Stimulated activated CD8-positive, alpha-beta memory T cell treated with anti-CD3 and anti-CD28 coated beads, Interleukin-7, amount 100 ng/mL, for 48 hours (primary cell): ENCODE results near the gene EEFSEC.

Source experiments
- DNase-seq, 2 donors: peaks; one replicate each; pipeline ENCODE4 v3.0.0-alpha.2; 2020; ENCODE audit warnings: low read depth in 1 of 2; ENCODE audit errors: extremely low read depth in 1 of 2

EEFSEC gene

DNA sequence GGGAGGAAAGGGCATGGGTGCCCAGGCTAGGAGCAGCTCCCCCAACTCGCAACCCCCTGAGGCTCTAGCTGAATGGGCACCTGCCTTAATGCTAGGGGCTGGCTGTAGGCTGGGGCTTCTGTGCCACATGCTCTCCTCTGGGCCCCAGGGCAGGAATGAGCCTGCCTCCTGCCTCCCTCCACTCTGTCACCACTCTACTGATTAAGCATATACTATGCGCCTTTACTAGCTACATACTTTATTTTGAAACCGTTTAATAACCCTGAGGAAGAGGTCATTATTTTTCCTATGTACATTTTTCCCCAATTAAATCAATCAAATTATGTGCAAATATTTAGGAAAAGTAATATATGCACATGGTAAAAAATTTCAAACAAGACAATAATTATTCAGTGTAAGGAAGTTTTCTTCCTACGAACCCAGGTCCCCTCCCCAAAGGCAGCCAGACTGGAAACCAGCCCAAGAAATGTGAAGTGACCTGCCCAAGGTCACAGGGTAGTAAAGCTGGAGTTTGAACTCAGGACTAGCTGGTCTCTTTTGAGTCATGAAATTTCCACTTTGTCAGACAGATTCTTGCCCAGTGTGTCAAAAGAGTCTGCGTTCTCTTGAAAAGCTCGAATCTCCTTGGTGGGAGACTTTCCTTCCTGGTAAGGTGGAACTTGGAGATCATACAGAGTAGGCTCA, 190.9 kb downstream of the EEFSEC start:
- DNase-seq: no peak

DNA sequence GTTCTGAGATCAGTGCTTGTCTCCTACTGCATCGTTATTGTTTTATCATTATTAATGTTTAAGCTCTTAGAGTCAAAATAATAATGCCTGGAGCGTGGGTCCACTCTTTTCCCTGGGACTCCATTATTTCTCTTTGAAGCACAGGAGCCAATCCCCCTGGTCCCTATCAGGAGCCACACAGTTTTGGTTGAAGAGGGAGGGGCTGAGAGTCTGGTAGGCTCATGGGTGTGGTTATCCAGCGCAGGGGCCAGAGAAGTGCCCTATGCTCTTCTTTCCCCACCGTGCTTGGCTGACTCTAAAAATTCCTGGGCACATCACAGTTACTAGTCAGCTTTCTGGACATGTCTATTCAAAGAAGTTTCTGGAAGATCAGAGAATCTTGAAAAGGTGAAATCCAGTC, 191.9 kb downstream of the EEFSEC start:
- no peak for DNase-seq

DNA sequence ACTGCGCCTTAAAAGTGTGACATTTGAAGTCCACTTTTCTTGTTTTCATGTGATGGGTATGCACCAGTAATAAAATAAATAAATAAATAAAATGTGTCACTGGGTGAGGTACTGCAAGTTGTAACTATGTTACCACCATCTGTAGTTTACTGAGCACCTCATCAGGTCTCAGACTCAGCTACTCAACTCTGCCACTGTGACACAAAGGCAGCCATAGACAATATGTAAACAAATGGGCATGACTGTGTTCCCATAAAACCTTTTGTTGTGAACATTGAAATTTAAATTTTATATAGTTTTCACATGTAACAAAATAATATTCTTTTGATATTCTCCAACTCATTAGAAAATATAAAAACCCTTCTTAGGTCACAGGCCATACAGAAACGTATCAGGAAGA, 193.3 kb downstream of the EEFSEC start:
- DNase-seq: no peak

DNA sequence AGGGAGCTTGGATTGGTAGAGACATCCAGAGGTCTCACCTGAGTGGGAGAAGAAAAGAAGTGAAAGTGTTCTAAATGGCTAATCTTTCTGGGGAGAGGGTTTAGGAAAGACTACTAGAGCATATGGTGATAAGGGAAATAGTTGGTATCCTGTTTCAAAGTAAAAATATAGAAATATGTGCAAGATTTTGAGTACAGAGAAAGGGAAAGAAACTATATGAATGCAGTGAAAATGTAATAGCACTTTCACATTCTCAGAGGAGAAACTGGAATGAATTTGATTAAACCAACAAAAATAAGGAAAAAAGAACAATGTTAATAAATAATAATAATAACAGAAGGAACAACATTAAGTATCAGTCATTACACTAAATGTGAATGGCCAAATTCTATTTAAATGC, 194.0 kb downstream of the EEFSEC start:
- no peak for DNase-seq

DNA sequence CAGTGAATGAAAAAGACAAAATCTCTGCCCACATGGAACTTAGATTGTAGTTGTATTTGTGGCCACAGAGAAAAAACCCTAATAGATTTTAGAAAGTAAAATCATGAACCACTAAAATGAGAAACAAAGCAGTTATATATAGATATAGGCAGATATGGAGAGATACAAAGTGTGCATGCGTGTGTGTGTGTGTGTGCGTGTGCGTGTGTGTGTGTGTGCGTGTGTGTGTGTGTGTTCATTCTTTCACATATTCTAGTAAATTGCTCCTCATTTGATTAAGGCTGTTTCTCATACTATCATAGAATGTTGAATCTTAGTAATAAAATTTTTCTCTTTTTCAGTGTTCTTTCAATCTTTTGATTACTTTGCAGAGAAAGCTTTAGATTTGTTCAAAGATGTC, 194.8 kb downstream of the EEFSEC start:
- no peak for DNase-seq

DNA sequence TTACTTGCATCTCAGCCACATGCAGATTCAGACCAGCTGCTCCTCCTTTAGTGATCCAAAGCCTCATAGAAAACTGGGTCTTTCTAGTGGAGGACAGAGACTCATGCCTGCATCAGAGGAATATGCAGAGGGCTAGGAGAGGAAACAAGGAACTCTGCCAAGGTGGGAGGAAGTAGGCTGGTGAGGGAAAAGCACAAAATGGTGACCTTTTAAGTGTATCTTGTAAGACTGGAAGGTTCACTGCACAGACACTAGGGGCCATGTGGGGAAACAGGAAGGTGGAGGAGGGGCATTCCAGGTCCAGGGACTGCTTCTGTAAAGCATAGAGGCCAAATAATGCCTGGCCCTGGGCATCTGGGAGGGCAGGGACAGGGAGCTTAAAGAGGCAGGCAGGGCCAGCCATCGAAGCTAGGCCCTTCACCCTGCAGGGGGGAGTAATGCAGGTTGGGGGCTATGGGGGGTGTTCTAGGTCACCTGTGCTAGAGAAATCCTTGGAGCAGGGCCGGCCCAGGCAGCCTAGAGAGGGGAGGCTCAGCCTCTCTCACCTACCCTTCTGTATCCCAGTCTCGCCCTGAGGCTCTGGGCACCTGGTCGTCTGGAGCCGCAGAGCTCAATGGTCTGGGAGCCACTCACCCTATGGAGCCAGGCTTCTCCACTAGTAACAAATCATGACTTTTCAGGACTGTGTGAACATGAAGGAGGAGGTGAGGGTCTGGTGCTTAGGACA, 195.7 kb downstream of the EEFSEC start:
- DNase-seq: no peak

DNA sequence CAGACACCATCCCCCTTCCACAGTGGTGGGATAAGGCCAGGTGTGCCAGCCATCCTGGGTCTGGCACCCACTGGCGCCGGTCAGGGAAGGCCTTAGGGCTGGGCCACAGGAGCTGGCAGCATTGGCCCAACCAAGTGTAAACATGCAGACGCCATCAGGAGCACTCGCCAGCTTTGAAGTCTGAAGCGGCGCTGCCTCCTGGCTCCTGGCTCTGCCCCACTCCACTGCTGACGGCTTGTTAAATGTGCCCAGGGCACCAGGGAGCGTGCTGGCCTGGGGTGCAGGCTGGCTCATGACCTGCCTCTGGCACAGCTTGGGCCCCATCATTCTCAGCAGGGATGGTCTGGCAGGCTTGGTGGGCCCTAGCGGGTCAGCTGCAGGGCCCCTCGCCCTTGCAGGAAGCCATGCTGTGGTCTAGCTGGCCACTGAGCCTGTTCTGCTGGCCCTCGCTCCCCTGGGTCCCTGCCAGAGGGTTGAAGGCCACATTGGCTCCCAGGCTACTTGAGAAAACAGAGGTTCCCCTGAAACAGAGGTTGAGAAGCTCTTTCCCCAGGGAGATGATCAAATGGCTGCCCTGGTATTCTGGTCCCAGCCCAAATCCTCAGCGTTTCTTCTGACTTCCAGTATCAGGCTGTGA, 196.8 kb downstream of the EEFSEC start:
- DNase-seq: no peak

DNA sequence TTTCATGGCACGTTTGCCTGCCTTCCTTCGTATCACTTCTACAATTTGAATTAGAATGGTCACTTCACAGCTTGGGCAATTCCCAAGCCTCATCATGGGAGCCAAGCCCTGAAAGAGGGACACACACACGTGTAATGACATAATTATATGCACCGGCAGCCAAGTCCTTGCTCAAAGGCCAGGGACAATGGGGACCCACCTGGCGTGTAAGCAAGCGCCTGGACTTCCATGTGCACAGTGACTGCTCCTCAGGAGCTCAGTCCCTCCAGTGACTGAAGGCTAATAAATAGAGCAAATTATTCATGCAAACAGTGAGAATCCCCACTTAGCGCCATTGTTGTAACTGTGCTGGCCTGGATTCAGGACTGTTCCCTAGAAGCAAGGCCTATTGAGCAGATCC, 198.3 kb downstream of the EEFSEC start:
- DNase-seq: no peak

DNA sequence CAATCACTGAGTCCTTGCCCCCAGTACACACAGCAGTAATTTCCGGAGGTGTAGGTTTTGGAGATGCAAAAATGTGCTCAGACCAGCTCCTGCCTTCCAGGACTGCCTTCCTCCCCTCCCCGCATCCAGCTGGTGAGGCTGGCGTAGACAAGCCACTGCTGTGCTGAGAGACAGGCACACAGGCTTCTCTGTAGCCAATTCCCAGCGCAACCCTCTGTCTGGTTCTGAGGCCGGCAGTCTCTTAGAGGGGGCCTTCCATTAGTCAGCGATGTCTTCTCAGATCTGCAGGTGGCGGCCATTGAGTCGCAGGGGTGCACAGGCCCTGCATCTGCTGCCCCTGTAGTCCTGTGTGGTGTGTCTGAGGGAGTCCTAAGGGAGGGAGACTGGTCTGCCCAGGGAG, 199.0 kb downstream of the EEFSEC start:
- DNase-seq: no peak

DNA sequence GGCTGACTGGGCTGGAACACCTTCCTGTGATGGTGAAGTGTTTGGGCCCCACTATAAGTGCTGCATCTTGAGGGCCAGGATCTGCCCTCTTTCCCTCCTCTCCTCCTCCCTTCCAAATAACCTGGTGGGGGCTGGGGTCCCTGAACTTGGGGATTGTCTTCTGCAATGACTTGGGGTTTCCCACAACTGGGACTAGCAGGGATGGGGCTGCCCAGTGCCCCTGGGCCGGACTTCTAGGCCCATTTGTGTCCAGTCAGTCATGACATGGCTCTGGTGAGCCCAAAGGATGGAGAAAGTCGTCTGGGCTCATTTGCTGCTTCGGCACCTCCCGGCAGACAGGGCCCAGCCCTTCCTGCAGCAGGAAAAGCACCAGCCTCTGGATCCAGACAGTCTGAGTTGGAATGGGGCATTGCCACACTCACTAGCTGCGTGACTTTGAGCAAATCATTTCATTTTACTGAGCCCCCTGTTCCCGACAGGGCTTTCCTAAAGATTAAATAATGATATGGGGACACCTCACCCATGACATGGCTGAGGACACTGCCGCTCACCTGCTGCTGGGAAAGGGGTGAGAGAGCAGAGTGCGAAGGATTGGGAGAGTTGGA, 200.2 kb downstream of the EEFSEC start:
- no peak for DNase-seq

DNA sequence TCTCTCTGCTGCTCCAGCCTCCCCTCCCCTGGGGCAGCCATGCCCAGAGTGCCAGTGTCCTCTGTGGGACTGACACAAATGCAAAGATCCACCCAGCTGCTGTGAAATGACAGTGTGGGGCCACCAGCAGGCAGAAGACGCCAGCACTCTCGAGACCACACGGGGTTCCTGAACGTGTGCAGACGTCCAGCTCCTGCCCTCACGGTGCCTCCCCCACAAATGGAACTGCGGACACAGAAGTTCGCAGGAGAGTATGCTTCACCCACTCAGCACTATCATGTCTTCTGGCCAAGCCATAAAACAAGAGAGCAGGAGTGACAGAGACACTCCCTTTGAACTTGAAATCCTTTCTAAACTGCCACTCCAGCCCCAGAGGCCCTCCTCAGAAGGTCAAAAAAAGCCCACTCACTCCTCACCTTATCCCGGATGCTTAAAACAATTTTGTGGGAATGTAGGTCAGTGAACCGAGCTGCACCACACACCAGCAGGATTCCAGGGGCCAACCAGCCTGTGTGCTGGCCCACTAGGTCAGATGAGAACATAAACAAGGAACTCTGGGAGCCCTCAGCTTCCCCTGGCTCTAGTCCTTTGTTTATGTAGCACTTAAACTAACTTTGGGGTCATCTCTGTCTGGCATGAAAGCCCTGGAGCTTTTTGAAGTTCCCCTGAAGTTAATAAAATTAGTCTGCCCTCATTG, 200.9 kb downstream of the EEFSEC start:
- no peak for DNase-seq

DNA sequence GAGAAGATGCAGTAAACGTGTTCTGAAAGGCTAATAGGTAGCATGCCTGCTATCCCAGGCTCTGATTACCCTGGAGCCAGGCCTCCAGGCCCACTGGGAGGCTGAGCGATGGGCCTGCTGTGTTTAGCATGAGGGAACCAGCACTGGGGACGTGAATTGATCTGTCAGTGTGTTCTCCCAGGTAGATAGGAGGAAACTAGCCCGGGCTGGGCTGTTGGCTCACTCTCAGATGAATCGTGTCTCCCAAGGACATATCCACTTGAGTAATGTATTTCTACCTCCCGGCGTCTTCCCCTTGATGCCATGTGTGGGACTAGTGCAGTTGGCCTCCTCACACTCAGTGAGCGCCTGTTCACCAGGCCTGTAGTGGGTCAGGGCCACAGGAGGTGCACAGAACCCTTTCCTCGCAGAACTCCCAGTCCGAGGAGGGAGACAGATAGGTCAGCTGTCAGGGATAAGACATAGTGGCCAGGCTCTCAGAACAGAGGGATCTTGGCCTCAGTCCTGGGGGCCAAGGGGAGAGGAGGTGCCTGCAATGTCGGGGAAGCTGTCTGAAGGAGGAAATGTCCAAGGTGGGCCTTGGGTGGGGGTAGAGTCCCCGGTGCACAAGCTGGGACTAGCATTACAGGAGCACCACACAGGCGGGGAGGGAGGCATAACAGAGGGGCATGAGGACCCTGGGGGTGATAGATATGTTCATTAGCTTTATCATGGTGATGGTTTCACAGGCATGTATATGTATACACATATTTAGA, 201.7 kb downstream of the EEFSEC start:
- DNase-seq: no peak

DNA sequence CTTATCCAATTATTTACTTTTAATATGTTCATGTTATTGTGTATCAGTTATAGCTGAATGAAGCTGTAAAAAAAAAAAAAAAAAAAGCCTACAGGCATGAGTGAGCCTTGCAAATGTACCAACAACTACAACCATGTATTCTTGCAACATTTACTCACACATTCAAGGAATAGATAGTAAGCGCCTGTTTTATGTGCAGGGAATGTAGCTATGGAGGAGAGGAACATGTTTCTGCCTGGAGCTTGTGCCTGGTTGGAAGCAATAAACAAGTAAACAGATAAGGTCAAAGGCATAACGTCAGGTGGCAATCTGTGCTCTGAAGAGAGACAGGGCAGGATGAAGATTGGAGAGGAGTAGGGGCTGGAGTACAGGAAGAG, 202.2 kb downstream of the EEFSEC start:
- no peak for DNase-seq

DNA sequence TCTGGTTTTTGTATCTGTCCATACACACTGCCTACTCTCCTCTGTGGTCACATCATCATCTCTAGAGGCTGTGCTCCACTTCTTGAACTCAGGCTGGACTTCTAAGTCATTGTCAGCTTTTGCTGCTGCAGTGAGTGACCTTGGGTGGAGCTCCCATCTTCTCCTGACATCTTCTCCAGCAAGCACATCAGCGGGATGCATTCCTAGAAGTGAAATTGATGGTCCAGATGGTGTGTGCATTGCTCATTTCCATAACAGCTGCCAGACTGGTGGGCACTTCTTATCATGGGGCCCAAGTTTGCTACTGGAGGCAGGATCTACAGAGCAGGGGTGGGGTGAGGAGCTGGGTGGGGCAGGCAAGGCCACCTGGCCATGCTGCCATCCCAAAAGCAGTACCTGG, 203.5 kb downstream of the EEFSEC start:
- no peak for DNase-seq

DNA sequence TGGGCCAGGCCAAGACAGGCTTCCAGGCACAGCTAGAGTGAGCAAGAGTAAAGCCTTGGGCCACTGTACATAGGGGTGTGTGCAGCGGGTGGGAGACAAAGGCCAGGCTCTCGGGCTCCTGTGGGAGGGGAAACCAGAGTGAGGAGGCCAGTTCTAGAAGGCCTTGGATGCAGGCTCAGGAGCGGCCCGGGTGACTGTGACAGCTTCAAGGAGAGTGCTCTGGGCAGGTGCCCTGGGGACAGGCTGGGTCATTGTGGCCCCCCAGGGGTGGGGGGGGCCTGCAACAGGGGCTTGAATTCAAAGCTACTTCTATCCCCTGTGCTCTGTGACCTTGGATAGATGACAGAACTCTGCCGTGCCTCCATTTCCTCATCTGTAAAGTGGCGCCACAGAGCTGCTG, 204.3 kb downstream of the EEFSEC start:
- DNase-seq: no peak

DNA sequence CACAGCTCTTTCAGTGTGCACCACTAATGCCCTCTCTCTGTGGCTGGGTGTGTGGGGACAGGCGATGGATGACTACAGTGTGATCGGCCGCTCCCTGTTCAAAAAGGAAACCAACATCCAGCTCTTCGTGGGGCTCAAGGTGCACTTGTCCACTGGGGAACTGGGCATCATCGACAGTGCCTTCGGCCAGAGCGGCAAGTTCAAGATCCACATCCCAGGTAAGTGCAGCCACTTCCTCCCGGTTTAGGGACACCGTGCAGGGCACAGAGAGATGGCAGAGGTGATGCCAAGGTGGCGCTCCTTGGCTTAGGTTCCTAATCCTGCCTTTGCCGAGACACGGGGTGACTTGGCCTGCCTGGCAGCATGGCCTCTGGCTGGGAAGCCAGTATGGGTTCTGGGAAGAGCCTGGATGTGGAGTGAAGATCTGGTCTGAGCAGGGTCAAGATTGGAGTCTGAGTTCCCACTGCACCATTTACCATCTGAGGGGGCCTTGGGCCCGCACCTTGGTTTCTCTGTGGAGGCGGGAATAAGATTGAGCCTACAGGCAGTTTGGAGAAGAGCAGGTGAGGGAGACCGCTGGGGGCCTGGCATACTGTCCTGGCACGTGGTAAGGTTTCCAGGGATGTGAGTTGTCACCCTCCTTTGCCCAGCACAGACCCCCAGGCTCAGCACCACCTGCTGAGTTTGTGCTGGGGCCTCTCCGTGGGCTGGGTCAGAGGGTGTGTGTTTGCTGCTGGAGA, 205.0 kb downstream of the EEFSEC start:
- no peak for DNase-seq

DNA sequence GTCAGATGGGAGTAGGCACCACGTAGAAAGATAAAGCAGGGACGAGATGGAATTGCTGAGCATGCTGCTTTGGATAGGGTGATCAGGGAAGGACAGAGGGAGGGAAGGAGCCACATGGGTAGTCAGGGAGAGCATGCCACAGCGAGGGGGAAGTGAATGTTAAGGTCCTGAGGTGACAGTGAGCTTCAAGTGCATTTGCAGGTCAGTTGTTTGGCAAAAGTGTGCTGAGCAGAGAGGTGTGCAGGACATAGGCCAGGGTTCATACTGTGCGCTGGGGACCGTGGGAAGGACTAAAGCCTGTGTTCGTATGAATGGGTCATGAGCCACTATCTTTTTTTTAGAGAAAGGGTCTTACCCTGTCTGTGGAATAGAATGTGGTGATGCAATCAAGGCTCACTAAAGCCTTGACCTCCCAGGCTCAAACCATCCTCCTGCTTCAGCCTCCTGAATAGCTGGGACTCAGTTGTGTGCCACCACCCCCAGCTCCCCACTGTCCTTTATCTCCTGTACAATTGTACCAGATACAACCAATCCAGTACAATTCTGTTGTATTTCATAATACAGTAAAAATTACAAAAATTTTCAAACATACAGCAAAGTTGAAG, 205.9 kb downstream of the EEFSEC start:
- no peak for DNase-seq

DNA sequence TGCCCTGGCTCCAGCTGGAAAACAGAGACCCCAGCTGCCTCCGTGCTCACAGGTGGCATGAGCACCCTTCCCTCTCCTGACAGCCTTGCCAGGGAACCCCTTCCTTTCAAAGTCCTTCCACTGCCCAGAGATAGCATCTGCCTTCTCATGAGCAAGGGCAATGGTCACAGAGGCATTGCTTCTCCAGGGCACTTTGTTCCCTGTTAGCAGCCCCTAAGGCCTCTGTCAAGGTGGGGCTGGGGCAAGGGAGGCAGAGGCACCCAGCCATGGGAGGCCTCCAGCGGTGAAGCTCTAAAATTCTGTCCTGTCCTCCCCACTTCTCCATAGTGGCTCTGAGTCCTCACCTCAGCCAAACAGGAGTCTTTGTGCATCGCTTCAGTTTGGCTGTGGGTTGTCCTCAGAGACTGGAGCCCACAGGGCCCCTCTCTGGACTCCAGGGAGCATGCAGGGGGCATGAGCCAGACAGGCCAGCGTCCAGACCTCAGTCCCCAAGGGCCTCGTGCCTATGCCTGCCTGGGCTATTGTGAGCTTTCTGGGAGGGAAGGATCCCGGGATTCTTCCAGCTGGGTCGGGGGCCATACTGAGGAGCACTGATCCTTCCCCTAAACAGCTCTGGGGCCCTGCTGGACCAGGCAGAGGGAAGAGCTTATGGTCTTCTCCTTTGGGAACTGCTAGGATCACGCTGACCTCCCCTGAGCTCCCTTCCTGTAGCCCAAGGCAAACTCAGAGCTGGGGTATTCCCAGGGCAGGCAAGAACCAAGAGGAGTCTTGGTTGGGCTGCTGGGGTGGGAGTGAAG, 206.8 kb downstream of the EEFSEC start:
- no peak for DNase-seq
